Stomach (tissue), 9 donors: Measurements from ENCODE around the gene NEK10. TPM values are rescaled to one million over a fixed set of nuclear protein-coding genes. Genes with fewer than 3 reads are reported as not detected.
A peak's percentile ranks its signal among the peaks of the same experiment; 100 is the strongest.

ENCODE experiments used
- DNase-seq, 2 donors: peaks; one replicate each; pipeline versions ENCODE4 v3.0.0 to v3.0.0-alpha.2; 2013 to 2019
- H3K27ac ChIP-seq, 5 donors: fragments of 200-600 bp in 4 of 5; sonication (generic) in 4 of 5; one replicate each; pipeline ENCODE4 v1.5.1; 2013 to 2019; ENCODE audit warnings: mild to moderate bottlenecking in 1 of 5, moderate library complexity in 1 of 5
- H3K27me3 ChIP-seq, 3 donors: fragments of 200-600 bp; sonication (generic); one replicate each; pipeline ENCODE4 v1.5.1; 2017 to 2019; ENCODE audit warnings: mixed run types in 1 of 3
- H3K36me3 ChIP-seq, 4 donors: fragments of 200-600 bp; sonication (generic); 1 replicate in 3 of 4; 2 replicates in 1 of 4; pipeline ENCODE4 v1.5.1; 2016 to 2019
- H3K4me1 ChIP-seq, 4 donors: fragments of 200-600 bp; sonication (generic); one replicate each; pipeline ENCODE4 v1.5.1; 2016 to 2019
- H3K4me3 ChIP-seq, 4 donors: fragments of 200-600 bp; sonication (generic) in 3 of 4; one replicate each; pipeline ENCODE4 v1.5.1; 2016 to 2019; ENCODE audit warnings: mild to moderate bottlenecking in 1 of 4
- H3K9me3 ChIP-seq, 4 donors: fragments of 200-600 bp; sonication (generic); one replicate each; pipeline ENCODE4 v1.5.1; 2016 to 2019
- CTCF ChIP-seq, 7 experiments: fragments of 450-650 bp in 4 of 7; fragments of 200-600 bp in 3 of 7; sonication (generic) in 3 of 7; IDR thresholded peaks; one replicate each; pipeline ENCODE4 v1.5.1; 2016 to 2019; ENCODE audit warnings: antibody characterized with exemption in 7 of 7, control low read depth in 2 of 7, mild to moderate bottlenecking in 1 of 7
- EP300 ChIP-seq: sonication (generic); formaldehyde crosslinking; IDR thresholded peaks from one replicate; pipeline ENCODE4 v1.6.1; 2017; ENCODE audit warnings: antibody characterized with exemption
- POLR2A ChIP-seq, 4 donors: fragments of 450-650 bp; IDR thresholded peaks; one replicate each; pipeline ENCODE4 v1.6.1; 2016; ENCODE audit warnings: antibody characterized with exemption in 4 of 4, control low read depth in 2 of 4, mild to moderate bottlenecking in 1 of 4, moderate library complexity in 1 of 4
- POLR2AphosphoS5 ChIP-seq, 3 donors: sonication (generic); formaldehyde crosslinking; IDR thresholded peaks; one replicate each; pipeline ENCODE4 v1.6.1; 2016; ENCODE audit warnings: antibody characterized with exemption in 3 of 3
- WGBS, 5 donors: extraction: QIAGEN DNeasy Blood & Tissue Kit in 3 of 5; methylation state at CpG; one replicate each; pipeline versions ENCODE4 v1.1.5 to v1.1.7; 2013 to 2018; 5-methylcytosine and 5-hydroxymethylcytosine counted together
- intact Hi-C: fragments of 100-400 bp; cut with DNase I; formaldehyde crosslinking; loops from one replicate; pipeline ENCODE4 v1.15.1; 2023; ENCODE audit warnings: low total_unique reads
- polyA plus RNA-seq, 3 donors: library from polyadenylated mRNA; stranded (reverse); fragments of 200-250 nt; gene quantifications; one replicate each; pipeline ENCODE4 v1.2.3, GENCODE V29; 2013
- total RNA-seq, 5 donors: library from RNA; depleted of rRNA; stranded (reverse); fragments of >200 nt; gene quantifications; one replicate each; pipeline versions ENCODE4 v1.1.0 to v1.2.3, GENCODE V29; 2014 to 2016
- donor health status: healthy with polysubstance abuse.
- donor health status: Bipolar disorder and iron deficiency.
- donor health status: healthy.

NEK10 gene
- total and polyA plus RNA-seq, 8 donors = 0.61 to 14.3 (median 1.2) TPM; not detected in 3

GRCh38 chr3:27127195-27127594, 242.0 kb downstream of the NEK10 start:
- H3K4me3 ChIP-seq = no peak overlapping the region
- intact Hi-C loops = no loop called here
- no peaks in the 10 kb centered on the region for H3K27me3 ChIP-seq
- H3K36me3 ChIP-seq = no peaks in the 10 kb centered on the region
- no peaks in the 10 kb centered on the region for H3K9me3 ChIP-seq
- peak in 1 of 2 donors; percentile 16 for DNase-seq
- H3K27ac ChIP-seq = no peak overlapping the region
- TF ChIP-seq EP300 = no peak
- no peak for TF ChIP-seq POLR2AphosphoS5 (IDR thresholded peaks at IDR 0.05)
- WGBS, 5 donors = 74 to 87% (median 83%) methylated on average over 2 of the region's 2 CpGs
- no peaks in the 10 kb centered on the region for H3K4me1 ChIP-seq

GRCh38 chr3:27125821-27126501, 243.2 kb downstream of the NEK10 start:
- Histone ChIP-seq H3K4me3 (no peak overlapping the region), H3K27me3 (no peaks in the 10 kb centered on the region), H3K36me3 (no peaks in the 10 kb centered on the region), H3K4me1 (no peaks in the 10 kb centered on the region), H3K9me3 (no peaks in the 10 kb centered on the region), H3K27ac (no peak overlapping the region)
- intact Hi-C loops = no loop called here
- DNase-seq = no peak
- 67 to 77% (median 70%) methylated on average over 3 of the region's 3 CpGs for WGBS, 5 donors
- no peak for TF ChIP-seq POLR2AphosphoS5 (IDR thresholded peaks at IDR 0.05)
- no peak for TF ChIP-seq POLR2A (IDR thresholded peaks at IDR 0.05)

DNA sequence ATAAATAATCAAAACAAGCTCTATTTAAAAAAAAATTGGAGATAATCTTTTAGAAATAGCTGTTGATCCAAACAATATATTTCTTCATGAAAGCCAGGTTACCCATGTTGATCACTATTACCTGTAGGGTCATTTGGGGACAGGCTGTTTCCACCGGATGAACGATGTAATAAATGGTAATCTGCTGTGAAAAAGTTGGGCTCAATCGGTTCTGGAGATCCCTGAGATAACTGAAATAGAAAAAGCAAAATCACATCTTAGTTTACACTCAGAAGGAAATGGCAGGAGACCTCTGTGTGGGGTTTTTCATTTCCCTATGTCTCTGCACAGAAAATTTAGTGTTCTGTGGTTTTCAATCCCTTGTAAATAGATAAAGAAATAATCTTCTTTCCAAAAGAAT, 249.5 kb downstream of the NEK10 start:
- WGBS, 5 donors = 47 to 64% (median 50%) methylated on average over 3 of the region's 3 CpGs
- Histone ChIP-seq H3K27me3 (no peaks in the 10 kb centered on the region), H3K36me3 (no peaks in the 10 kb centered on the region), H3K4me1 (no peaks in the 10 kb centered on the region), H3K9me3 (no peaks in the 10 kb centered on the region), H3K4me3 (no peak overlapping the region), H3K27ac (no peak overlapping the region)
- intact Hi-C loops = no loop called here
- no peak for TF ChIP-seq EP300
- TF ChIP-seq POLR2AphosphoS5 (IDR thresholded peaks at IDR 0.05) = no peak
- TF ChIP-seq CTCF (IDR thresholded peaks at IDR 0.05) = no peak
- TF ChIP-seq POLR2A (IDR thresholded peaks at IDR 0.05) = no peak
- peak in 1 of 2 donors; percentile 7 for DNase-seq

DNA sequence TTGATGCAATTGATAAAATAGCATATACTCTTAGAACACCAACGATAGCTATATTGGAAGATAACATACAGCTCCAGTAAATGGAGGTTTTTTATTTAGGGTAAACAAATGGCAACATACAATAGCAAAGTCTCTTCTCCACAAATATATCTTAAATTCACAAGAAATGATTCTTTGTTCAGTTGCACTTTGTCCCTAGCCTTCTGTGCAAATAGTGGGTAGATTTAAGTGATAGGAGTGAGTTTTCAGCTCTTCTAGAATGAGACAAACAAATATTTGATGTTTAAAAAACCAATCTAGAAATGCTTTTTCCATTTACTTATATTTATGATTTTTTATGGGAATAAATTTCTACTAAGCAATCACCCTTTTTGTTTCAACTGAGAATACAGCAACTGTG, 253.8 kb downstream of the NEK10 start:
- Histone ChIP-seq H3K27me3 (no peaks in the 10 kb centered on the region), H3K4me3 (no peak overlapping the region), H3K4me1 (no peaks in the 10 kb centered on the region), H3K27ac (no peak overlapping the region), H3K9me3 (no peaks in the 10 kb centered on the region), H3K36me3 (no peaks in the 10 kb centered on the region)
- intact Hi-C loops = no loop called here
- TF ChIP-seq EP300 = no peak
- no peak for TF ChIP-seq POLR2A (IDR thresholded peaks at IDR 0.05)
- no peak for TF ChIP-seq CTCF (IDR thresholded peaks at IDR 0.05)
- no peak for TF ChIP-seq POLR2AphosphoS5 (IDR thresholded peaks at IDR 0.05)
- 79 to 91% (median 81%) methylated on average over 1 of the region's 1 CpG for WGBS, 5 donors
- DNase-seq = no peak

DNA sequence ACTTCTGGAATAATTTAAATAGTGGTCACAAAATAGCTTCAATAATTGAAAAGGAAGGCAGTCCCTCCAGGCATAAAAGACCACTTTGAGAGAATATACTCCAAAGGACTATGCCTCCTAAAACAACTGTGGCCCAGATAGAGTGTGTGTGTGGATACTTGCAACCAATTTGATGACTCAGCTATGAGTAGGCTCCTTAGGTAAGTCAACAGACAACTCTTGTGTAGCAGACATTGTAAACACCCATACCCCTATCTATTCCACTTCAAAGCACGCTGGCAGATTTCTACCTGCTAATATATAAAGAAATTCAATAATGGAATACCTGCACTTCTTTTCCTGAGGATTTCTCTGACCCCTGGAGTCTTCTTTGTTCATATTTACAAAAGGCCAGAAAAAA, 254.5 kb downstream of the NEK10 start:
- 68 to 89% (median 78%) methylated on average over 1 of the region's 1 CpG for WGBS, 5 donors

More for the DNA sequence above, 254.5 kb downstream of the NEK10 start:
- no peak for TF ChIP-seq POLR2A (IDR thresholded peaks at IDR 0.05)
- no peak for TF ChIP-seq EP300
- no peak for TF ChIP-seq POLR2AphosphoS5 (IDR thresholded peaks at IDR 0.05)
- no peak for TF ChIP-seq CTCF (IDR thresholded peaks at IDR 0.05)
- Histone ChIP-seq H3K27ac (no peak overlapping the region), H3K4me1 (no peaks in the 10 kb centered on the region), H3K36me3 (no peaks in the 10 kb centered on the region), H3K4me3 (no peak overlapping the region), H3K27me3 (no peaks in the 10 kb centered on the region), H3K9me3 (no peaks in the 10 kb centered on the region)
- intact Hi-C loops = no loop called here
- no peak for DNase-seq
